Erythroblast (primary cell): ENCODE results near the gene FBLL1.

Experiments used
- GATA1 ChIP-seq: IDR thresholded peaks from 2 replicates; pipeline ENCODE4 v1.6.1; 2011; ENCODE audit warnings: low read depth, mild to moderate bottlenecking, control low read depth, low read length, moderate library complexity
- POLR2A ChIP-seq: IDR thresholded peaks from 2 replicates; pipeline ENCODE4 v1.6.1; 2011; ENCODE audit warnings: mild to moderate bottlenecking, low read length

GRCh38 chr5:168580227-168580508 is 51.1 kb downstream of the FBLL1 start:
- no peak for TF ChIP-seq POLR2A
- no peak for TF ChIP-seq GATA1
